Transverse colon (tissue), 4 donors: Measurements from ENCODE around the gene GRAP.

Experiments used
- POLR2A ChIP-seq: fragments of 450-650 bp; IDR thresholded peaks from one replicate; pipeline ENCODE4 v1.6.1; 2016; ENCODE audit warnings: antibody characterized with exemption, mild to moderate bottlenecking, moderate library complexity
- POLR2AphosphoS5 ChIP-seq, 3 donors: sonication (generic); formaldehyde crosslinking; IDR thresholded peaks; one replicate each; pipeline ENCODE4 v1.6.1; 2016; ENCODE audit warnings: antibody characterized with exemption in 3 of 3
- TF ChIP-seq, protein P1 (sequence below), 5 experiments: fragments of 200-600 bp in 3 of 5; fragments of 450-650 bp in 2 of 5; sonication (generic) in 3 of 5; IDR thresholded peaks; 1 replicate in 2 of 5; 2 replicates in 3 of 5; pipeline ENCODE4 v1.5.1; 2016 to 2017; ENCODE audit warnings: antibody characterized with exemption in 5 of 5, inconsistent platforms in 3 of 5, mild to moderate bottlenecking in 2 of 5, moderate library complexity in 1 of 5

DNA sequence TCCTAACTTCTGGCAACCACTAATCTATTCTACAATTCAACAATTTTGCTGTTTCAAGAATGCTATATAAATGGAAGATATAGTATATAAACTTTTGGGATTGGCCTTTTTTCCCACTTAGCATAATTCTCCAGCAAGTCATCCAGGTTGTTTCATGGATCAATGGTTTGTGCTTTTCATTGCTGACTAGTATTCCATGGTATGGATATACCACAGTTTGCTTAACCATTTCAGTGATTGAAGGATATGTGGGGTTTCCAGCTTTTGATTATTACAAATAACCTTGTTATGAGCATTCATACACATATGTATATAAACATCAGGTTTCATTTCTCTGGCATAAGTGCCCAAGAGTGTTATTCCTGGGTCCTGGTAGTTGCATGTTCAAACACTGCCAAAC lies 40.1 kb downstream of the GRAP start:
- TF ChIP-seq POLR2A (no peak), POLR2AphosphoS5 (IDR thresholded peaks at IDR 0.05) (no peak)
- TF ChIP-seq, protein P1, sequence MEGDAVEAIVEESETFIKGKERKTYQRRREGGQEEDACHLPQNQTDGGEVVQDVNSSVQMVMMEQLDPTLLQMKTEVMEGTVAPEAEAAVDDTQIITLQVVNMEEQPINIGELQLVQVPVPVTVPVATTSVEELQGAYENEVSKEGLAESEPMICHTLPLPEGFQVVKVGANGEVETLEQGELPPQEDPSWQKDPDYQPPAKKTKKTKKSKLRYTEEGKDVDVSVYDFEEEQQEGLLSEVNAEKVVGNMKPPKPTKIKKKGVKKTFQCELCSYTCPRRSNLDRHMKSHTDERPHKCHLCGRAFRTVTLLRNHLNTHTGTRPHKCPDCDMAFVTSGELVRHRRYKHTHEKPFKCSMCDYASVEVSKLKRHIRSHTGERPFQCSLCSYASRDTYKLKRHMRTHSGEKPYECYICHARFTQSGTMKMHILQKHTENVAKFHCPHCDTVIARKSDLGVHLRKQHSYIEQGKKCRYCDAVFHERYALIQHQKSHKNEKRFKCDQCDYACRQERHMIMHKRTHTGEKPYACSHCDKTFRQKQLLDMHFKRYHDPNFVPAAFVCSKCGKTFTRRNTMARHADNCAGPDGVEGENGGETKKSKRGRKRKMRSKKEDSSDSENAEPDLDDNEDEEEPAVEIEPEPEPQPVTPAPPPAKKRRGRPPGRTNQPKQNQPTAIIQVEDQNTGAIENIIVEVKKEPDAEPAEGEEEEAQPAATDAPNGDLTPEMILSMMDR (IDR thresholded peaks at IDR 0.05), result no peak
